K562 (cell line): ENCODE results near the gene GALNT18.

Source experiments
- RBM17 ChIP-seq: fragments of 200-400 bp; formaldehyde crosslinking; IDR thresholded peaks from 2 replicates; pipeline ENCODE4 v1.6.1; 2017; ENCODE audit warnings: low read depth, mild to moderate bottlenecking, low read length, borderline replicate concordance
- SIN3A ChIP-seq, 2 experiments: fragments of 150-350 bp in 1 of 2; IDR thresholded peaks; 2 replicates each; pipeline ENCODE4 v1.6.1; 2011 to 2016; ENCODE audit warnings: borderline replicate concordance in 2 of 2, low read depth in 2 of 2, low read length in 2 of 2, mild to moderate bottlenecking in 2 of 2, moderate library complexity in 2 of 2; ENCODE audit not compliant: control insufficient read depth in 1 of 2

DNA sequence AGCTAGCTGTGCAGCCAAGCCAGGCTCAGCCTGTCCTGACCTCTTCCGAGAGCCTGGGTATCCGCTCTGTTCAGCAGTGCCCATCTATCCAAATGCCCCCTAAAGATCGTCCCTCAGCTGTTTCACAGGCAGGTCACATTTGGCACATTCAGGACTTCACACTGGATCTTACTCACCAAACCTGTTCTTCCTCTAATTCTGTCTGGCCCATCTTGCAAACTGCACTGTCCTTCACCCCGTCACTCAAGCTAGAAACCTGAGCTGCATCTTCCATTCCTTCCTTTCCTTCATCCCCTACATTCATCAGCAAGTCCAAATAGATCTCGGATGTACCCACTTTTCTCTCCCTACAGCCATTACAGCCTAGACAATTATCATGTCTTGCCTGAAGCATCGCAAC, 208.0 kb downstream of the GALNT18 start:
- no peak for TF ChIP-seq RBM17
- TF ChIP-seq SIN3A (IDR thresholded peaks at IDR 0.05; ENCODE audit: borderline replicate concordance in 2 of 2, control insufficient read depth in 1 of 2, low read depth in 2 of 2, low read length in 2 of 2): no peak
